SK-N-SH (cell line): ENCODE data around the gene RAI1. TPM values are rescaled to one million over a fixed set of nuclear protein-coding genes. Genes with fewer than 3 reads are reported as not detected.
A peak's percentile ranks its signal among the peaks of the same experiment; 100 is the strongest.

Source experiments
- CTCF ChIA-PET: fragments of 300-600, 350-600 bp; formaldehyde crosslinking; extraction: SDS; loops from one replicate; lab custom pipeline; 2021; lab: Yijun Ruan, JAX
- POLR2A ChIA-PET: fragments of 350-600 bp; sonication (Branson Sonifier 250); formaldehyde crosslinking; extraction: SDS; loops from one replicate; lab custom pipeline; 2020; ENCODE audit warnings: antibody characterized with exemption, inconsistent platforms; lab: Yijun Ruan, JAX
- DNase-seq: peaks from one replicate; pipeline ENCODE4 v3.0.0; 2012
- H2AFZ ChIP-seq: fragments of 200-600 bp; sonication (generic); 2 replicates; pipeline ENCODE4 v1.8.1; 2016; ENCODE audit warnings: antibody characterized with exemption, mild to moderate bottlenecking, low read depth
- H3F3A ChIP-seq: fragments of 200-600 bp; sonication (generic); replicated peaks from 2 replicates; pipeline ENCODE3; 2016; ENCODE audit warnings: antibody characterized with exemption, mild to moderate bottlenecking; ENCODE audit not compliant: insufficient read depth
- H3K27ac ChIP-seq, 2 experiments: fragments of 200-500 bp in 1 of 2; fragments of 200-600 bp in 1 of 2; sonication (Bioruptor generic) in 1 of 2; sonication (generic), shearing (Covaris generic) in 1 of 2; 2 replicates each; pipeline versions ENCODE4 v1.5.1 to v1.6.1; 2014 to 2016; ENCODE audit warnings: low read depth in 2 of 2, inconsistent platforms in 1 of 2, low read length in 1 of 2, mild to moderate bottlenecking in 1 of 2, mixed read lengths in 1 of 2
- H3K27me3 ChIP-seq: fragments of 200-600 bp; sonication (generic), shearing (Covaris generic); 2 replicates; pipeline ENCODE4 v1.6.1; 2016; ENCODE audit warnings: mixed run types; ENCODE audit not compliant: insufficient read depth
- H3K36me3 ChIP-seq, 2 experiments: fragments of 200-500 bp in 1 of 2; fragments of 200-600 bp in 1 of 2; sonication (Bioruptor generic) in 1 of 2; sonication (generic) in 1 of 2; replicated peaks in 1 of 2; 2 replicates each; pipeline versions ENCODE3 to v1.5.1; 2014 to 2016; ENCODE audit warnings: low read length in 1 of 2, mild to moderate bottlenecking in 1 of 2; ENCODE audit not compliant: insufficient read depth in 2 of 2, control insufficient read depth in 1 of 2
- H3K4me1 ChIP-seq, 2 experiments: fragments of 200-500 bp in 1 of 2; fragments of 200-600 bp in 1 of 2; sonication (Bioruptor generic) in 1 of 2; sonication (generic), shearing (Covaris generic) in 1 of 2; 2 replicates each; pipeline versions ENCODE4 v1.5.1 to v1.6.1; 2014 to 2016; ENCODE audit warnings: low read depth in 1 of 2, low read length in 1 of 2, mixed run types in 1 of 2; ENCODE audit not compliant: insufficient read depth in 2 of 2, control insufficient read depth in 1 of 2
- H3K4me2 ChIP-seq: fragments of 200-600 bp; sonication (generic), shearing (Covaris generic); 2 replicates; pipeline ENCODE4 v1.6.1; 2017; ENCODE audit warnings: mixed run types
- H3K4me3 ChIP-seq, 2 experiments: fragments of 200-500 bp in 1 of 2; fragments of 200-600 bp in 1 of 2; sonication (Bioruptor generic) in 1 of 2; sonication (generic), shearing (Covaris generic) in 1 of 2; 2 replicates each; pipeline versions ENCODE4 v1.5.1 to v1.8.1; 2014 to 2016; ENCODE audit warnings: low read depth in 2 of 2, inconsistent platforms in 1 of 2, low read length in 1 of 2, mild to moderate bottlenecking in 1 of 2, mixed read lengths in 1 of 2, moderate library complexity in 1 of 2
- H3K79me2 ChIP-seq: fragments of 200-600 bp; sonication (generic); 2 replicates; pipeline ENCODE4 v1.8.1; 2017; ENCODE audit warnings: mild to moderate bottlenecking; ENCODE audit not compliant: insufficient read depth
- H3K9ac ChIP-seq: fragments of 200-600 bp; sonication (generic); 2 replicates; pipeline ENCODE4 v1.6.1; 2017; ENCODE audit warnings: mixed run types
- H3K9me2 ChIP-seq: fragments of 200-600 bp; sonication (generic); 2 replicates; pipeline ENCODE4 v1.6.1; 2017; ENCODE audit warnings: mixed run types
- H3K9me3 ChIP-seq: fragments of 200-600 bp; sonication (generic); 2 replicates; pipeline ENCODE4 v1.6.1; 2017; ENCODE audit warnings: mixed run types, mild to moderate bottlenecking, moderate library complexity
- H4K20me1 ChIP-seq: fragments of 200-600 bp; sonication (generic); 2 replicates; pipeline ENCODE4 v1.6.1; 2017; ENCODE audit warnings: mild to moderate bottlenecking, mixed run types; ENCODE audit not compliant: insufficient read depth
- CTCF ChIP-seq: fragments of 200-600 bp; sonication (generic); IDR thresholded peaks from 2 replicates; pipeline ENCODE4 v1.6.1; 2017; ENCODE audit warnings: antibody characterized with exemption, mild to moderate bottlenecking, moderate library complexity
- EP300 ChIP-seq, 2 experiments: IDR thresholded peaks; 2 replicates each; pipeline versions ENCODE4 v1.4.0 to v1.6.1; 2012; ENCODE audit warnings: borderline replicate concordance in 1 of 2, low read depth in 1 of 2, low read length in 1 of 2
- EZH2phosphoT487 ChIP-seq: fragments of 200-600 bp; sonication (generic); IDR thresholded peaks from 2 replicates; pipeline ENCODE4 v1.6.1; 2017; ENCODE audit warnings: low read depth, mixed run types, mild to moderate bottlenecking, antibody characterized with exemption, moderate library complexity, borderline replicate concordance
- FOSL2 ChIP-seq: IDR thresholded peaks from 2 replicates; pipeline ENCODE4 v1.4.0; 2012; ENCODE audit warnings: low read depth, mild to moderate bottlenecking, moderate library complexity, borderline replicate concordance
- FOXJ3 ChIP-seq: sonication (generic); formaldehyde crosslinking; IDR thresholded peaks from 2 replicates; pipeline ENCODE4 v1.5.1; 2020; ENCODE audit warnings: mild to moderate bottlenecking, missing genetic modification reagents
- GABPA ChIP-seq: IDR thresholded peaks from 2 replicates; pipeline ENCODE4 v1.4.0; 2012; ENCODE audit warnings: low read depth, mild to moderate bottlenecking
- IRF3 ChIP-seq: fragments of 150-350 bp; IDR thresholded peaks from 2 replicates; pipeline ENCODE4 v1.6.1; 2016; ENCODE audit warnings: mild to moderate bottlenecking, low read depth, low read length
- JUND ChIP-seq: IDR thresholded peaks from 2 replicates; pipeline ENCODE4 v1.4.0; 2012
- MEF2A ChIP-seq: IDR thresholded peaks from 2 replicates; pipeline ENCODE4 v1.4.0; 2012; ENCODE audit warnings: low read depth, borderline replicate concordance
- NFIC ChIP-seq: IDR thresholded peaks from 2 replicates; pipeline ENCODE4 v1.4.0; 2012; ENCODE audit warnings: borderline replicate concordance
- RCOR1 ChIP-seq: fragments of 150-350 bp; IDR thresholded peaks from 2 replicates; pipeline ENCODE4 v1.6.1; 2017; ENCODE audit warnings: antibody characterized with exemption, low read length
- RFX5 ChIP-seq: IDR thresholded peaks from 2 replicates; pipeline ENCODE4 v1.6.1; 2012; ENCODE audit warnings: mild to moderate bottlenecking, improper control_type of control experiment, low read length
- RXRA ChIP-seq: IDR thresholded peaks from 2 replicates; pipeline ENCODE4 v1.4.0; 2012; ENCODE audit warnings: low read depth, mild to moderate bottlenecking, borderline replicate concordance
- SMC3 ChIP-seq: IDR thresholded peaks from 2 replicates; pipeline ENCODE4 v1.6.1; 2012; ENCODE audit warnings: low read depth, low read length, improper control_type of control experiment
- TCF12 ChIP-seq: IDR thresholded peaks from 2 replicates; pipeline ENCODE4 v1.4.0; 2012
- TEAD4 ChIP-seq: IDR thresholded peaks from 2 replicates; pipeline ENCODE4 v1.4.0; 2012; ENCODE audit warnings: mild to moderate bottlenecking, borderline replicate concordance; ENCODE audit not compliant: insufficient read depth
- USF1 ChIP-seq: IDR thresholded peaks from 2 replicates; pipeline ENCODE4 v1.4.0; 2012; ENCODE audit warnings: low read depth, borderline replicate concordance
- USF2 ChIP-seq: fragments of 150-350 bp; IDR thresholded peaks from 2 replicates; pipeline ENCODE4 v1.6.1; 2017; ENCODE audit warnings: antibody characterized with exemption, low read length, low read depth, borderline replicate concordance
- YY1 ChIP-seq: IDR thresholded peaks from 2 replicates; pipeline ENCODE4 v1.4.0; 2012; ENCODE audit warnings: low read depth, mild to moderate bottlenecking
- WGBS: methylation state at CpG from one replicate; pipeline ENCODE4 v1.1.6; 2017; ENCODE audit warnings: low lambda C conversion rate; 5-methylcytosine and 5-hydroxymethylcytosine counted together
- polyA plus RNA-seq, 3 experiments: library from polyadenylated mRNA; depleted of rRNA; stranded (reverse); fragments of >200 nt; gene quantifications; 2 replicates each; pipeline ENCODE4 v1.2.3, GENCODE V29; 2012

The RAI1 gene
- polyA plus RNA-seq, 1 of the 3 experiments (the other 2 are of a cell fraction): 4.7 TPM

GRCh38 chr17:17818088-17818526, 136.8 kb downstream of the RAI1 start:
- 75% methylated on average over 10 of the region's 10 CpGs for WGBS
- Histone ChIP-seq H3K4me2 (no peak overlapping the region), H3K27ac (peak overlapping the region in 1 of 2 experiments; percentile 54; a peak in 1 of 4 replicates), H3K4me1 (peaks cover 24 to 91% of the 10 kb centered on the region in 2 experiments; a peak in 3 of 4 replicates), H3K9ac (no peak overlapping the region), H3K4me3 (no peak overlapping the region), H3K79me2 (no peaks in the 10 kb centered on the region), H2AFZ (no peak overlapping the region), H4K20me1 (peaks cover 7% of the 10 kb centered on the region; the same call in 1 of the 2 replicates), H3K36me3 (peaks cover 0 to 55% of the 10 kb centered on the region in 2 experiments), H3F3A (peaks cover 9% of the 10 kb centered on the region), H3K9me3 (no peaks in the 10 kb centered on the region), H3K9me2 (no peaks in the 10 kb centered on the region), H3K27me3 (no peaks in the 10 kb centered on the region)
- DNase-seq: peak; percentile 85
- no peak for TF ChIP-seq IRF3
- TF ChIP-seq USF1: no peak
- no peak for TF ChIP-seq RXRA
- no peak for TF ChIP-seq RFX5
- CTCF ChIA-PET: interaction anchor here (0.8 to 5.6 kb wide), 6 partner anchors 17 to 137 kb away, joined by 3 to 32 read pairs (median 4); no protein-coding TSS in a partner anchor
- POLR2A ChIA-PET: interaction anchor here (1.1 to 1.7 kb wide), 4 partner anchors 13 to 60 kb away, joined by 3 to 4 read pairs (median 3); no protein-coding TSS in a partner anchor

GRCh38 chr17:17819111-17819510, 137.9 kb downstream of the RAI1 start:
- Histone ChIP-seq H3K4me1 (peaks cover 30 to 94% of the 10 kb centered on the region in 2 experiments; a peak in 3 of 4 replicates), H3K9me3 (no peaks in the 10 kb centered on the region), H3F3A (peaks cover 9% of the 10 kb centered on the region), H4K20me1 (peaks cover 7% of the 10 kb centered on the region; the same call in 1 of the 2 replicates), H3K79me2 (no peaks in the 10 kb centered on the region), H3K27me3 (no peaks in the 10 kb centered on the region), H3K4me3 (no peak overlapping the region), H3K9me2 (no peaks in the 10 kb centered on the region), H3K4me2 (peak overlapping the region; percentile 48; the same call in 1 of the 2 replicates), H3K27ac (peak overlapping the region in 1 of 2 experiments; percentile 54; a peak in 1 of 4 replicates), H3K36me3 (peaks cover 0 to 47% of the 10 kb centered on the region in 2 experiments), H3K9ac (no peak overlapping the region), H2AFZ (no peak overlapping the region)
- DNase-seq: no peak
- 92% methylated on average over 4 of the region's 12 CpGs for WGBS
- ChIA-PET POLR2A (interaction anchor here (1.3 to 1.7 kb wide), 2 partner anchors 12 to 28 kb away, joined by 3 to 4 read pairs; no protein-coding TSS in a partner anchor), CTCF (interaction anchor here (0.8 to 5.6 kb wide), 9 partner anchors 16 to 215 kb away, joined by 3 to 32 read pairs (median 5); no protein-coding TSS in a partner anchor)
- TF ChIP-seq USF1 (no peak), FOXJ3 (no peak), SMC3 (no peak), YY1 (no peak), FOSL2 (no peak), JUND (no peak), USF2 (no peak), RCOR1 (no peak), RFX5 (no peak), TEAD4 (no peak), GABPA (no peak), CTCF (no peak), RXRA (no peak), NFIC (no peak), EP300 (IDR thresholded peaks at IDR 0.05; ENCODE audit: borderline replicate concordance in 1 of 2, low read depth in 1 of 2, low read length in 1 of 2) (no peak), TCF12 (no peak), EZH2phosphoT487 (no peak), IRF3 (no peak), MEF2A (no peak)
